SK-N-MC (cell line): ENCODE results near the gene SLC7A1.

ENCODE experiments used
- DNase-seq: peaks from one replicate; pipeline ENCODE4 v3.0.0-alpha.2; 2011; ENCODE audit warnings: low read depth, low spot score
- H3K27ac ChIP-seq: fragments of 200-600 bp; sonication (generic); 2 replicates; pipeline ENCODE4 v1.5.1; 2016; ENCODE audit warnings: mixed run types
- H3K36me3 ChIP-seq: fragments of 200-600 bp; sonication (generic); 2 replicates; pipeline ENCODE4 v1.6.1; 2017; ENCODE audit warnings: antibody characterized with exemption, low read length, mixed read lengths; ENCODE audit not compliant: insufficient read depth
- H3K4me3 ChIP-seq: fragments of 200-600 bp; sonication (generic); 2 replicates; pipeline ENCODE4 v1.5.1; 2016
- H3K9ac ChIP-seq: fragments of 200-600 bp; sonication (generic); 2 replicates; pipeline ENCODE4 v1.8.0; 2017; ENCODE audit warnings: mixed run types, mixed read lengths; ENCODE audit not compliant: insufficient read length
- H3K9me3 ChIP-seq: fragments of 200-600 bp; sonication (generic); 2 replicates; pipeline ENCODE4 v1.6.1; 2017; ENCODE audit warnings: low read depth, mild to moderate bottlenecking, antibody characterized with exemption, low read length, moderate library complexity, mixed read lengths
- EZH2 ChIP-seq: fragments of 200-600 bp; sonication (generic); IDR thresholded peaks from one replicate; pipeline ENCODE4 v1.6.1; 2017; ENCODE audit warnings: antibody characterized with exemption
- FOXP2 ChIP-seq: optimal IDR thresholded peaks from 2 replicates; pipeline ENCODE3; 2011; ENCODE audit warnings: mild to moderate bottlenecking, moderate library complexity; ENCODE audit not compliant: insufficient read depth; ENCODE audit errors: extremely low read length, control extremely low read depth
- POLR2AphosphoS5 ChIP-seq: IDR thresholded peaks from 2 replicates; pipeline ENCODE4 v1.6.1; 2012; ENCODE audit warnings: mild to moderate bottlenecking, low read depth, low read length, borderline replicate concordance

SLC7A1 gene

DNA sequence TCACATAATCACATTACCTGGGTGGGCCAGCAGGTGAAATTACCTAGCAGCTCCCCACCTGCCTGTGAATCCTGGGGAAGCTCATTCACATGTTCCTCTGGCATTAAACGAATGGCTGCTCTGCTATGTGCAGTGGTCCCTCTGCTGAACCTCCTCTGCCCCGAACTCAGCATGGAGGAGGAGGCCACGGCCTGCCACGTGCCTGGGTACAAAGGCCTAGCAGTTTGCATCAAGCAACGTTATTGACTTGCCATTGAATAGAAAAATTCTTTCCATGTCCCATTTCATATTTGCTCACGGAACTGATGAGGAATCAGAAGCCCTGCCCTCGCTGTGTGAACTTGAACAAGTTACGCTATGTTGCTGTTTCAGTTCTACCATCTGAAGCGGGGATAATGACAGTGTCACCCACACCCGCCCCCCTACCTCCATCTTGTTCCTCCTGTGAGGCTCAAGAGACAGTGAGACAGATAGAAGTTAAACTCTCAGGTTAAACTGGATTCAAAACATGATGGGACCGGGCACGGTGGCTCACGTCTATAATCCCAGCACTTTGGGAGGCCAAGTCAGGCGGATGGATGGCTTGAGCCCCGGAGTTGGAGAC, 25.3 kb downstream of the SLC7A1 start:
- TF ChIP-seq FOXP2: no peak
- TF ChIP-seq POLR2AphosphoS5: no peak
- no peak for TF ChIP-seq EZH2
- Histone ChIP-seq H3K9ac (no peak overlapping the region), H3K9me3 (no peaks in the 10 kb centered on the region), H3K36me3 (peaks cover 2% of the 10 kb centered on the region; the same call in 1 of the 2 replicates), H3K27ac (no peak overlapping the region), H3K4me3 (no peak overlapping the region)
- no peak for DNase-seq

DNA sequence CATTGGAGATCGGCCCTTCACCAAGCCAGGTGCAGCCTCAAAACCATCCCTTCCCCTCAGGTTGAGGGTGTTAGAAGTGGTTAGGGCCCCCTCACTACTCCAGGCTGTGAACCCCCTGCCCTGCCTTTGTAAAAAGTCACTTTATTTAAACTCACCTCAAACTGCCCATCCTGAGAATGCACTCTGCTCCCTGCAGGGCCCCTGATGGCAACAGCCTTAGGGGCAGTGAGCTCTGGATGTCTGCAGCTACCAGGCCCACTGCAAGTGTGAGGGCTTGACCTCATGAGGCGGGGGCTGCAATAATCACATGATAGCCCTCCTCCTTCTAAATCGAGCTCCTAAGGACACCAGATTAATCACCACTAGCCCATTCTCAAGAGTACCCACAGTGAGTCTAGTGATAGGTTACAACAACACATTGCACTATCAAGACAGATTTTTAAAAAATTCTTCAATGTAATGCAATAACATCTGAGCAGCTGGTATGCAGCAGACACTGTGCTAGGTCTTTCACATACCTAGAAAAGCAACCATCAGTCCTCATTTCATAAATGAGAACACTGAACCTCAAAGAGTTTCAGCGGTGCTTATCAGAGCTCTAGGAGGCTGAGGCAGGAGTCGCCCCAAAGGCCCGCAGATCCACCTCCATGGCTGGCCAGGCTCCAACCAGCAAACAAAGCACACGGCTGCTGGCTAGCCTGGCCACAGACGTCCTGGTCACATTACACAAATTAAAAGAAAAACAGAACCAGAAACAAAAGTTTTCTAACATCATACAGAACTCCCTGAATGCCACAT, 26.0 kb downstream of the SLC7A1 start:
- Histone ChIP-seq H3K27ac (no peak overlapping the region), H3K36me3 (peaks cover 2% of the 10 kb centered on the region; the same call in 1 of the 2 replicates), H3K4me3 (no peak overlapping the region), H3K9me3 (no peaks in the 10 kb centered on the region), H3K9ac (no peak overlapping the region)
- TF ChIP-seq POLR2AphosphoS5: no peak
- TF ChIP-seq FOXP2: no peak
- DNase-seq: no peak

DNA sequence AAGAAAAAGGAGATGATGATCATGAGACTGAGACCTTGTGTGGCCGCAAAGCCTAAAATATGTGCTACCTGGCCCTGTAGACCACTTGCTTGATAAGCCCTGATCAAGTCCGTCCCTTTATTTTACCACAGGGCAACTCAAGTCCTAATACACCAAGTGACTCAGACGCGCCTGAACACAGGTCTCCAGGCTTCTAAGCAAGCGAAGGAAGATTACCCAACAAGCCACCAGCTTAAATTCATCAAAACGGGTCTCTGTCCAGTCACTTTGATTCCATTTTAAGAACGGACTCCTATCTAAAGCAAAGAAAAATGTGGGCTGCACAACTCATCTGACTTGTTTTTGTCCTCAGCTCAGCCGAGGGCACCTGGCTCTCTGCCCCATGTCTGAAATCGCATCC, 26.8 kb downstream of the SLC7A1 start:
- Histone ChIP-seq H3K27ac (no peak overlapping the region), H3K36me3 (peaks cover 2% of the 10 kb centered on the region; the same call in 1 of the 2 replicates), H3K4me3 (no peak overlapping the region), H3K9ac (no peak overlapping the region), H3K9me3 (no peaks in the 10 kb centered on the region)
- no peak for DNase-seq
- TF ChIP-seq POLR2AphosphoS5 (no peak), FOXP2 (no peak), EZH2 (no peak)

DNA sequence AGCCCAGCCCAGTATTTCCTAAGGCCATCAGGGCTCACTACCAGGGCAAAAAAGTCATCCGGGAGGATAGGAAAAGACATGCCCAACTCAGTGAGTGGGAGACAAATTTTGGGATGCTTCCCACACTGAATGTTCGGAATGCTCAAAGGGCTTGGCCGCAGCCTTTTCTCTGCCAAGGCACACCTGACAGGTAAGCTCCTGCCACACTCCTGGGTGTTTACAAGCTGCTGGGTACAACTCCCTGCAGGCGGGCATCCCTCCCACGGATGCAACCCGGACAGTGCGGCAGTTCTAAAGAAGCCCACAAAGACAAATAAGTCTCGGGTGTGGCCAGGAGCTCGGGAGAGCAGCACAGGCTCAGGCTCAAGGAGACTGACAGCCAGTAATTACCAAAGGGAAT, 28.1 kb downstream of the SLC7A1 start:
- Histone ChIP-seq H3K27ac (no peak overlapping the region), H3K9ac (no peak overlapping the region), H3K4me3 (no peak overlapping the region), H3K36me3 (peaks cover 2% of the 10 kb centered on the region; the same call in 1 of the 2 replicates), H3K9me3 (no peaks in the 10 kb centered on the region)
- DNase-seq: no peak
- no peak for TF ChIP-seq POLR2AphosphoS5
- no peak for TF ChIP-seq EZH2
- TF ChIP-seq FOXP2: no peak

DNA sequence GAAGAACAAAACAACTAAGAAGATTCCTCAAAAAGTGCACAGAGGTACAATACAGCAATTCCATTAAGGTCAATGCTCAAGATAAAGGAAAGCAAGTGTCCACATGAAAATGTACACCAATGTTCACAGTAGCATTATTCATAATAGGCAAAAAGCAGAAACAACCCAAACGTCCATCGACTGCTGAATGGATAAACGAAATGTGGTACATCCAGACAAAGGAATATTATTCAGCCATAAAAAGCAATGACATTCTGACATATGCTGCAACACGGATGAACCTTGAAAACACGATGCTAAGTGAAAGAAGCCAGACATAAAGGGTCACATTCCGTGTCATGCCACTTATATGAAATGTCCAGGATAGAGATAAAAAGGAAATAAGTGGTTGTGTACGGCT, 29.3 kb downstream of the SLC7A1 start:
- H3K36me3 ChIP-seq: peaks cover 2% of the 10 kb centered on the region; the same call in 1 of the 2 replicates
- H3K27ac ChIP-seq: no peak overlapping the region
- TF ChIP-seq POLR2AphosphoS5 (no peak), FOXP2 (no peak), EZH2 (no peak)
- no peak overlapping the region for H3K4me3 ChIP-seq
- no peak overlapping the region for H3K9ac ChIP-seq
- DNase-seq: no peak
- no peaks in the 10 kb centered on the region for H3K9me3 ChIP-seq

DNA sequence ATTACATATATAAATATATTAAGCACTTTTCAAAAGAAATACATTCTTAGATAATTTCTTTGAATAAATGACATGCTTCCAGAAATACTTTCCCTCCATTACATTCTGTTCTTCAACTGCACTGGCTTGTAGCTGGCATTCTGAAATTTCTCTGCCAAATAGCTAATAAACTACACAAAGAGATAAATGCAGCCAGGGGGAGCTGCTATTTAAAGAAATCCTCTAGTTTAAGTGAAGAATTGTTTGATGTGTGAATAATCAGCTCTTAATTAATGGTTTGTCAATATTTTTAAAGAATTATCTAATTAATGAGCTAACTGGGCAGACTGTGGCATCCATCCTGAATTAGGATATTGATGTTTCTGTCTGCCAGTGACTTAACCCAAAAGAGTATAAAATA, 30.7 kb downstream of the SLC7A1 start:
- TF ChIP-seq EZH2 (no peak), FOXP2 (no peak), POLR2AphosphoS5 (no peak)

DNA sequence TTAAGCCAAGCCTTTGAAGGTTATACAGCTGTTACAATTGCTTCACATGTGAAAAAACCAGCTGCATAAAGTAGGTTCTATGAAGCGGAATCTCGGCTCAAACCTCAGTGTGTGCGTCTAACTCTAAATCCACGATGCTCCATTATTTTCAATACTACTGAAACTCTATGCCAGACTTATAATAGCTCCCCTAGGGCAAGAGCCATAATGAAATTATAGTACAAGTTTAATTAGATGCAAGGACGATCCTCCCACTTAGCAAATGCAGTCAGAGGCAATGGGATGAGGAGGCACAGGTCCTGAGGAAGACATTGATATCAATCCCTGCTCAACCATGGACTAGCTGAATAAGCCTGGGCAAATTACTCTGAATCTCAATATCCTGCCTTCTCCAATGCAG, 31.1 kb downstream of the SLC7A1 start:
- Histone ChIP-seq H3K9me3 (no peaks in the 10 kb centered on the region), H3K36me3 (no peaks in the 10 kb centered on the region), H3K9ac (no peak overlapping the region), H3K27ac (no peak overlapping the region), H3K4me3 (no peak overlapping the region)
- no peak for DNase-seq
- TF ChIP-seq EZH2 (no peak), POLR2AphosphoS5 (no peak), FOXP2 (no peak)

More for the DNA sequence above, 30.7 kb downstream of the SLC7A1 start:
- no peak overlapping the region for H3K27ac ChIP-seq
- no peak overlapping the region for H3K9ac ChIP-seq
- no peak overlapping the region for H3K4me3 ChIP-seq
- H3K36me3 ChIP-seq: no peaks in the 10 kb centered on the region; the same call in 1 of the 2 replicates
- H3K9me3 ChIP-seq: no peaks in the 10 kb centered on the region
- no peak for DNase-seq

DNA sequence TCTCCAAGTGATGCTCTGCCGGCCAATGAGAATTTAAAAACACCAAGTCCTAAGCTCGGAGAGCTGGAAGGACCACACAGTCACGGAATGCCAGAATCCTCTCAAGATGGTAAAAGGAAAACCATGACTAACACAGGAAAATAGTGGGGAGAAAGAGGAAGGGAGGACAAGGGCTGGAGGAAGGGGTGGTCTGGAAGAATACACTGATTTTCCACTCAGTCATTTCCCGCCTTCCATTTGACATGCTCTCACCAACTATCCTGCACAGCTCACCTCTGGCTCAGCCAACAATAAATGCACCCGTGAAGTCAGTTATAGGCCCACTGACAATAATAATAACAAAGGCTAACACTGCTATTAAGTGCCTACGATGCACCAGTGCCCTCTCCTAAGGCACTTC, 31.5 kb downstream of the SLC7A1 start:
- Histone ChIP-seq H3K9me3 (no peaks in the 10 kb centered on the region), H3K4me3 (no peak overlapping the region), H3K27ac (no peak overlapping the region), H3K36me3 (no peaks in the 10 kb centered on the region), H3K9ac (no peak overlapping the region)
- DNase-seq: no peak
- TF ChIP-seq POLR2AphosphoS5 (no peak), FOXP2 (no peak), EZH2 (no peak)

DNA sequence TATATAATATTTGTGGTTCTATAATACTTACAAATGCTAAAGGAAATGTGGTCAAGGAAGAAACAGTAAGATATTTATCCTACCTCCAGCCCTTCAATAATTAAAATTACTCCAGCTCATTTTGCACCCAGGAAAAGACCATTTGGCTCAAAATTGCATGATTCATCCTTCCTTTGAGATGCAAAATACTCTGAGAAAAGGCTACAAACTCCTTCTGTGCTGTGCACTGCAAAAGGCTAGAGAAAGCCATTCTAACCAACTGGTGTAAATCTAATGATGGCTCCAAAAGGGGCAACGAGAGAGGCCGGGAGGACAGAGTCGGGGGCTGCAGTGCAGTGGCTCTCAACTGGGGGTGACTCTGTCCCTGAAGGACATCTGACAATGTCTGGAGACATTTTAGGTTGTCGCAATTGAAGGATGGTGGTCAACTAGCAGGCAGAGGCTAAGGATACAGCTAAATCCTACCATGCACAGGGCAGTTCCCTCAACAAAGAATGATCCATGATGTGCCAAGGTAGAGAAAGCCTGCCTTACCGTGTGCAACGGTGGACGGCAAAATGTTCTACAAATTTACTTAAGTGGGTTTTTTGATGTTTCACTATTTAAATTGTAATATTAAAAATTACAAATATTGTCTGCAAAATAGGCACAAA, 32.6 kb downstream of the SLC7A1 start:
- TF ChIP-seq FOXP2: no peak
- Histone ChIP-seq H3K9ac (no peak overlapping the region), H3K36me3 (no peaks in the 10 kb centered on the region), H3K9me3 (no peaks in the 10 kb centered on the region), H3K4me3 (no peak overlapping the region), H3K27ac (no peak overlapping the region)
- no peak for DNase-seq
